Cardiac fibroblast (primary cell): ENCODE measurements around the gene ERC2.

ENCODE experiments used
- DNase-seq, 2 donors: peaks; one replicate each; pipeline versions ENCODE4 v3.0.0 to v3.0.0-alpha.2; 2010; ENCODE audit warnings: low read depth in 2 of 2
- H3K4me3 ChIP-seq, 2 donors: replicated peaks in 1 of 2; 1 replicate in 1 of 2; 2 replicates in 1 of 2; pipeline ENCODE4 v1.5.1; 2011; ENCODE audit warnings: low read depth in 2 of 2, low read length in 2 of 2, mild to moderate bottlenecking in 2 of 2, moderate library complexity in 1 of 2
- CTCF ChIP-seq: IDR thresholded peaks from one replicate; pipeline ENCODE4 v1.5.1; 2011; ENCODE audit warnings: low read depth, mild to moderate bottlenecking, low read length, inconsistent platforms

The ERC2 gene

DNA sequence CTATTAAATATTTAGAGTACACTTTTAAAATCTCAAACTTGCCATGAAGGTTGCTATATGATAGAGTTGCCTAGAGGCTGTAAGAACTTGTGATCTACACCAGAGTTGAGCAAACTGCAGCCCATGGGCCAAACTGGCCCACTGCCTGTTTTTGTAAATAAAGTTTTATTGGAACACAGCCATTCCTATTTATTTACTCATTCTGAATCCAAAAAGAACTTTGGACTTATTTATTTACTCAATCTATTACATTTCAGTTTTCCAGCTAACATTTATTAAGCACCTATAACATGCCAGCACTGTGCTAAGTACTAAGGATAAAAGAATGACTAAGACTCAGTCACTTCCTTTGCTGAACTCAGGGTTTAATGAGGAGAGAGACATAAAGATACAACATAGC, 403.6 kb downstream of the ERC2 start:
- no peak for TF ChIP-seq CTCF
- DNase-seq: peak in 1 of 2 donors; percentile 28

GRCh38 chr3:56061279-56061626, 407.0 kb downstream of the ERC2 start:
- no peak for TF ChIP-seq CTCF
- DNase-seq: no peak
- no peak overlapping the region for H3K4me3 ChIP-seq

More for the DNA sequence above, 403.6 kb downstream of the ERC2 start:
- H3K4me3 ChIP-seq: no peak overlapping the region

GRCh38 chr3:56060521-56061278, 407.6 kb downstream of the ERC2 start:
- no peak for DNase-seq
- H3K4me3 ChIP-seq: no peak overlapping the region
- TF ChIP-seq CTCF: no peak

DNA sequence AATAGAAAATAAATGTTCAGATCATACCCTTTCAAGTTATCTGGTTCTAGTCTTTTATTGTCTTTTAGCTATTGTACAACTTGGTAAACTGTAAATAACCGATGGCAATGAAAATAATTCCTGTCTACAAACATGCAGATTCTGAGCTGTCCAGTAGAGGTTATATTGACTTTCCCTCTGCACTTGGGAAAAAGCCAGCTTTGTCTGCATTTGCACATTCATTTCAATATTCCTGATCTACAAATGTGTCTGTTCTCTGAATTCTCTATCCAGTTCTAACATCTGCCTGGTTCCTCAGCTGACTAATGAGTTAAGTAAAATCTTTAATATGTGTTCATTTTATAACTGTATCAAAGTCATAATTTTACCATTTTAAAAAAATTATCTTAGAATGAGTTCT, 408.5 kb downstream of the ERC2 start:
- H3K4me3 ChIP-seq: no peak overlapping the region
- no peak for DNase-seq
- TF ChIP-seq CTCF: no peak

DNA sequence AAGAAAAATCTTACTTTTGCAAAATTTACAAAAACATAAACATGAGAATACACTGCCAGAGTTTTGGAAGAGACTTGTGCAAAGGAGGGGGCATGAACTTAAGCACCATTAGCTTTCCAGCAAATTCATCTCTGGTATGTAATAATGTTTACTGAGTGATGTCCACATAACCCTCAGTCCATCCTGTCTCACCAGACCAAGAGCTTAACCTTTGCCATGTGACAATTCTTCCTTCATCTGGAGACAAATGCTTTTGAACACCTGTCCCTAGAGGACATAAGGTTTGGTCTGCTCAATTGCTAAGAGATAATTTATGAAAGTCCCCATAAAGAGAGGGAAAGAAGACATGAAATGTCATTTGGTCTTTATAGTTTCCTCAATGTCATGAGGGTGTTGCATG, 412.3 kb downstream of the ERC2 start:
- no peak overlapping the region for H3K4me3 ChIP-seq
- no peak for TF ChIP-seq CTCF
- no peak for DNase-seq

DNA sequence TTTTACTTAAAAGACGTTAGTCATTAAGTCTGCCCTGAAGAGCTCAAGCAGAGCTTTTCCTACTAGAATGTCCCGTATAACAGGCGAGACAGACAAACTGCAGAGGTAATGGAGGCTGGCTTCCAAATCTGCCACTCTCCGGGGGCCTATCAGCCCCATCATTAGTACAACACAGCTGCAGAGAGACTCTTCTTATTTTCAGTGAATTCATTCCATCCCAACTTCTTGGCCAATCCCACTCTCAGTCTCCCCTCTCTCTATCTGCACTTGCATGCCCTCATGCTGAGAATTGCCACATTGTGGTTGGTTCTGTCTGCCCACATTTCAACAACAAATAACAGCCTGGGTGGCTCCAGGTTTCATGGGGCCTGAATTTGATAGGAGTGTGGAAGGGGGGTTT, 412.7 kb downstream of the ERC2 start:
- no peak for DNase-seq
- H3K4me3 ChIP-seq: no peak overlapping the region
- no peak for TF ChIP-seq CTCF

GRCh38 chr3:56054844-56055243, 413.4 kb downstream of the ERC2 start:
- TF ChIP-seq CTCF: no peak
- DNase-seq: no peak
- H3K4me3 ChIP-seq: no peak overlapping the region
